GM19438 (cell line): ENCODE data around the gene NR2F1-AS1.

Experiments
- ATAC-seq: cut with Tn5 transposase; IDR thresholded peaks from one replicate; pipeline ENCODE4 v1.9.1; 2021; ENCODE audit warnings: low read depth; ENCODE audit not compliant: unreplicated experiment

The NR2F1-AS1 gene

GRCh38 chr5:93580927-93581445, at the start of gene NR2F1-AS1:
TSS of gene NR2F1-AS1 (minus strand) at chr5:93581219.
- peak; percentile 23 for ATAC-seq

GRCh38 chr5:93626801-93627200, 45.8 kb upstream of the NR2F1-AS1 start:
- no peak for ATAC-seq

- no peak for ATAC-seq
Observed at GRCh38 chr5:93623153-93623552, 42.1 kb upstream of the NR2F1-AS1 start.

- no peak for ATAC-seq
Observed at GRCh38 chr5:93622240-93622885, 41.3 kb upstream of the NR2F1-AS1 start.

GRCh38 chr5:93621327-93621798, 40.3 kb upstream of the NR2F1-AS1 start:
- peak; percentile 26 for ATAC-seq

GRCh38 chr5:93620487-93621326, 39.7 kb upstream of the NR2F1-AS1 start:
- ATAC-seq, result peak; percentile 97

- ATAC-seq, result no peak
Observed at GRCh38 chr5:93616538-93617174, 35.6 kb upstream of the NR2F1-AS1 start.

- ATAC-seq, result no peak
Observed at GRCh38 chr5:93612855-93613243, 31.8 kb upstream of the NR2F1-AS1 start.

GRCh38 chr5:93611976-93612854, 31.2 kb upstream of the NR2F1-AS1 start:
- no peak for ATAC-seq

- ATAC-seq, result no peak
Observed at GRCh38 chr5:93611273-93611975, 30.4 kb upstream of the NR2F1-AS1 start.

- no peak for ATAC-seq
Observed at GRCh38 chr5:93610581-93611272, 29.7 kb upstream of the NR2F1-AS1 start.

GRCh38 chr5:93609762-93610161, 28.7 kb upstream of the NR2F1-AS1 start:
- ATAC-seq, result no peak

- ATAC-seq, result no peak
Observed at GRCh38 chr5:93608855-93609254, 27.8 kb upstream of the NR2F1-AS1 start.

GRCh38 chr5:93607367-93608258, 26.6 kb upstream of the NR2F1-AS1 start:
- ATAC-seq, result peak; percentile 88

GRCh38 chr5:93606382-93606752, 25.3 kb upstream of the NR2F1-AS1 start:
- no peak for ATAC-seq

- ATAC-seq, result no peak
Observed at GRCh38 chr5:93604644-93605515, 23.9 kb upstream of the NR2F1-AS1 start.
